Measurements from ENCODE around the gene GPS1.

DNA sequence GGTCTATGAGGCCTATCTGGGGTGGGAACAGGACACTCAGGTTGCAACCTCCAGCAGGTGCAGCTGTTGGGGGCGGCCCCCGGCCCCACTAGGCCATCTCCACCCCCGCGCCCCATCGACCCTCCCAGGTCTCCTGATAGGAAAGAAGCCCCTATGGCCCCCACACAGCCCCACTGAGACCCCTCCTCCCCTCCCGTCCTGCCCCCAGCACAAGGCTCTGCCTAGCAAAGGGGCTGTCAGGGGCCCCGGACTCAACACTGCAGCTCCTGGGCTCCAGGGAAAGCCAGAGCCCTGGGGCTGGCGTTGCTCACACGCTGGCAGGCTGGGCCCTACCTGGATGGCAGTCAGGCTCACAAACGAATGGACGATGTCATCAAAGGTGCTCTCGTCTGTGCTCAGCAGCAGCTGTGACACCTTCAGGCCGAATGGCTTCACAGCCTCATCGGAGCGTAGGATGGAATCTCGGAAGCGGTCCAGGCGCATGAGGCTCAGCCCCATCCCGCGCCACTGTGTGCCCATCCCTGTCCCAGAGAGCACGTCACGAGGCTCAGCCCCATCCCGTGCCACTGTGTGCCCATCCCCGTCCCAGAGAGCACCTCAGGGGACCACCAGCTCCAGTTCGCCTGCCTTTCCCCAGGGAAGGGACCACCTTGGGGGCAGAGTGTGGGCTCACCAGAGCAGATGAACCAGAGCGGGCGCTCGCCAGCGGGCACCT lies 39.0 kb downstream of the GPS1 start:
- no peak for TF ChIP-seq ZNF232 (CRISPR knock-in tag; IDR thresholded peaks at IDR 0.05)
- TF ChIP-seq, protein P1, sequence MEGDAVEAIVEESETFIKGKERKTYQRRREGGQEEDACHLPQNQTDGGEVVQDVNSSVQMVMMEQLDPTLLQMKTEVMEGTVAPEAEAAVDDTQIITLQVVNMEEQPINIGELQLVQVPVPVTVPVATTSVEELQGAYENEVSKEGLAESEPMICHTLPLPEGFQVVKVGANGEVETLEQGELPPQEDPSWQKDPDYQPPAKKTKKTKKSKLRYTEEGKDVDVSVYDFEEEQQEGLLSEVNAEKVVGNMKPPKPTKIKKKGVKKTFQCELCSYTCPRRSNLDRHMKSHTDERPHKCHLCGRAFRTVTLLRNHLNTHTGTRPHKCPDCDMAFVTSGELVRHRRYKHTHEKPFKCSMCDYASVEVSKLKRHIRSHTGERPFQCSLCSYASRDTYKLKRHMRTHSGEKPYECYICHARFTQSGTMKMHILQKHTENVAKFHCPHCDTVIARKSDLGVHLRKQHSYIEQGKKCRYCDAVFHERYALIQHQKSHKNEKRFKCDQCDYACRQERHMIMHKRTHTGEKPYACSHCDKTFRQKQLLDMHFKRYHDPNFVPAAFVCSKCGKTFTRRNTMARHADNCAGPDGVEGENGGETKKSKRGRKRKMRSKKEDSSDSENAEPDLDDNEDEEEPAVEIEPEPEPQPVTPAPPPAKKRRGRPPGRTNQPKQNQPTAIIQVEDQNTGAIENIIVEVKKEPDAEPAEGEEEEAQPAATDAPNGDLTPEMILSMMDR (IDR thresholded peaks at IDR 0.05), result no peak
- no peak for TF ChIP-seq FOXP4 (CRISPR knock-in tag; IDR thresholded peaks at IDR 0.05)
- TF ChIP-seq, protein P2, sequence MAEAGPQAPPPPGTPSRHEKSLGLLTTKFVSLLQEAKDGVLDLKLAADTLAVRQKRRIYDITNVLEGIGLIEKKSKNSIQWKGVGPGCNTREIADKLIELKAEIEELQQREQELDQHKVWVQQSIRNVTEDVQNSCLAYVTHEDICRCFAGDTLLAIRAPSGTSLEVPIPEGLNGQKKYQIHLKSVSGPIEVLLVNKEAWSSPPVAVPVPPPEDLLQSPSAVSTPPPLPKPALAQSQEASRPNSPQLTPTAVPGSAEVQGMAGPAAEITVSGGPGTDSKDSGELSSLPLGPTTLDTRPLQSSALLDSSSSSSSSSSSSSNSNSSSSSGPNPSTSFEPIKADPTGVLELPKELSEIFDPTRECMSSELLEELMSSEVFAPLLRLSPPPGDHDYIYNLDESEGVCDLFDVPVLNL (CRISPR knock-in tag; IDR thresholded peaks at IDR 0.05; ENCODE audit: borderline replicate concordance, low read depth), result no peak
- no peak for TF ChIP-seq NFYB (CRISPR knock-in tag; conservative IDR thresholded peaks at IDR 0.05; ENCODE audit: low read depth)
- TF ChIP-seq TEAD1 (CRISPR knock-in tag; IDR thresholded peaks at IDR 0.05), result no peak
- TF ChIP-seq, protein P3, sequence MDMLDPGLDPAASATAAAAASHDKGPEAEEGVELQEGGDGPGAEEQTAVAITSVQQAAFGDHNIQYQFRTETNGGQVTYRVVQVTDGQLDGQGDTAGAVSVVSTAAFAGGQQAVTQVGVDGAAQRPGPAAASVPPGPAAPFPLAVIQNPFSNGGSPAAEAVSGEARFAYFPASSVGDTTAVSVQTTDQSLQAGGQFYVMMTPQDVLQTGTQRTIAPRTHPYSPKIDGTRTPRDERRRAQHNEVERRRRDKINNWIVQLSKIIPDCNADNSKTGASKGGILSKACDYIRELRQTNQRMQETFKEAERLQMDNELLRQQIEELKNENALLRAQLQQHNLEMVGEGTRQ (CRISPR knock-in tag; IDR thresholded peaks at IDR 0.05), result no peak
- TF ChIP-seq ZNF396 (CRISPR knock-in tag; IDR thresholded peaks at IDR 0.05; ENCODE audit: borderline replicate concordance), result no peak
- TF ChIP-seq STAT6 (CRISPR knock-in tag; conservative IDR thresholded peaks at IDR 0.05; ENCODE audit: low read depth), result no peak
- TF ChIP-seq ZNF423 (CRISPR knock-in tag; IDR thresholded peaks at IDR 0.05), result no peak
- TF ChIP-seq ETV6 (CRISPR knock-in tag; IDR thresholded peaks at IDR 0.05), result no peak
- no peak for TF ChIP-seq NFATC4 (CRISPR knock-in tag; IDR thresholded peaks at IDR 0.05)
